H1 (cell line): ENCODE measurements around the gene RUNX1. TPM values are rescaled to one million over a fixed set of nuclear protein-coding genes. Genes with fewer than 3 reads are reported as not detected.

ENCODE experiments used
- CTCF ChIA-PET: fragments of 300-600 bp; sonication (Branson Sonifier 250); formaldehyde crosslinking; loops from one replicate; lab custom pipeline; 2021; ENCODE audit not compliant: partially characterized antibody; lab: Charles Lee
- POLR2A ChIA-PET: fragments of 300-600 bp; sonication (Branson Sonifier 250); formaldehyde crosslinking; loops from one replicate; lab custom pipeline; 2021; ENCODE audit warnings: inconsistent platforms; ENCODE audit not compliant: partially characterized antibody; lab: Charles Lee
- DNase-seq, 2 experiments: peaks; one replicate each; pipeline versions ENCODE4 v3.0.0 to v3.0.0-alpha.2; 2010 to 2022; ENCODE audit warnings: low spot score in 2 of 2, low read depth in 1 of 2, mixed read lengths in 1 of 2
- FAIRE-seq: peaks from 2 replicates; lab custom pipeline; 2011; peaks lifted over from hg19 to GRCh38; lab: Jason Lieb, UNC
- H2AFZ ChIP-seq: 2 replicates; pipeline ENCODE4 v1.8.1; 2012; ENCODE audit warnings: low read length, inconsistent platforms
- H2AK5ac ChIP-seq: 2 replicates; pipeline ENCODE4 v1.6.1; 2013; ENCODE audit warnings: low read depth, low read length
- H2BK120ac ChIP-seq: replicated peaks from 2 replicates; pipeline ENCODE3; 2013; ENCODE audit warnings: low read depth, low read length, inconsistent platforms
- H2BK12ac ChIP-seq: 2 replicates; pipeline ENCODE4 v1.6.1; 2013; ENCODE audit warnings: low read depth, low read length
- H2BK15ac ChIP-seq: 2 replicates; pipeline ENCODE4 v1.6.1; 2013; ENCODE audit warnings: low read length
- H2BK20ac ChIP-seq: 2 replicates; pipeline ENCODE4 v1.6.1; 2013; ENCODE audit warnings: low read length
- H2BK5ac ChIP-seq: 2 replicates; pipeline ENCODE4 v1.6.1; 2013; ENCODE audit warnings: low read depth, low read length
- H3K14ac ChIP-seq: 2 replicates; pipeline ENCODE4 v1.6.1; 2013; ENCODE audit warnings: inconsistent platforms; ENCODE audit not compliant: insufficient read length
- H3K18ac ChIP-seq: 2 replicates; pipeline ENCODE4 v1.6.1; 2013; ENCODE audit warnings: low read length; ENCODE audit errors: extremely low read depth
- H3K23ac ChIP-seq: 2 replicates; pipeline ENCODE4 v1.6.1; 2013; ENCODE audit warnings: inconsistent platforms; ENCODE audit not compliant: insufficient read length
- H3K23me2 ChIP-seq: 2 replicates; pipeline ENCODE4 v1.6.1; 2013; ENCODE audit warnings: low read depth, low read length
- H3K27ac ChIP-seq: 2 replicates; pipeline ENCODE4 v1.6.1; 2011; ENCODE audit warnings: low read depth, low read length, inconsistent platforms
- H3K27me3 ChIP-seq, 4 experiments: replicated peaks in 1 of 4; 1 replicate in 1 of 4; 2 replicates in 3 of 4; pipeline versions ENCODE4 v1.6.1 to v1.8.1; 2011 to 2013; ENCODE audit warnings: low read length in 3 of 4, mild to moderate bottlenecking in 3 of 4, inconsistent platforms in 2 of 4, mixed read lengths in 2 of 4, moderate library complexity in 1 of 4; ENCODE audit not compliant: control insufficient read depth in 3 of 4, insufficient read depth in 3 of 4; ENCODE audit errors: extremely low read depth in 1 of 4
- H3K36me3 ChIP-seq, 4 experiments: 2 replicates each; pipeline versions ENCODE4 v1.6.1 to v1.8.1; 2011 to 2013; ENCODE audit warnings: mild to moderate bottlenecking in 4 of 4, low read length in 3 of 4, moderate library complexity in 2 of 4, control low read depth in 1 of 4, inconsistent platforms in 1 of 4; ENCODE audit not compliant: insufficient read depth in 4 of 4, control insufficient read depth in 2 of 4
- H3K4ac ChIP-seq: replicated peaks from 2 replicates; pipeline ENCODE3; 2013; ENCODE audit warnings: low read length, low read depth, mixed read lengths, inconsistent platforms; ENCODE audit not compliant: insufficient read length
- H3K4me1 ChIP-seq, 4 experiments: replicated peaks in 1 of 4; 1 replicate in 1 of 4; 2 replicates in 3 of 4; pipeline versions ENCODE4 v1.6.1 to v1.8.1; 2011 to 2013; ENCODE audit warnings: low read length in 3 of 4, inconsistent platforms in 2 of 4, mixed read lengths in 1 of 4; ENCODE audit not compliant: insufficient read depth in 4 of 4, control insufficient read depth in 3 of 4
- H3K4me2 ChIP-seq, 2 experiments: 2 replicates each; pipeline versions ENCODE4 v1.6.1 to v1.8.1; 2011 to 2013; ENCODE audit warnings: low read depth in 2 of 2, low read length in 2 of 2, control low read depth in 1 of 2, inconsistent platforms in 1 of 2, mild to moderate bottlenecking in 1 of 2; ENCODE audit not compliant: insufficient read depth in 1 of 2
- H3K4me3 ChIP-seq, 4 experiments: fragments of 200-600, 300-600 bp in 1 of 4; sonication (generic), shearing (Covaris generic), sonication (Bioruptor Twin) in 1 of 4; 2 replicates each; pipeline versions ENCODE4 v1.5.1 to v1.8.1; 2011 to 2016; ENCODE audit warnings: low read length in 4 of 4, low read depth in 3 of 4, control low read depth in 2 of 4, inconsistent platforms in 2 of 4, mild to moderate bottlenecking in 2 of 4, mixed read lengths in 1 of 4, moderate library complexity in 1 of 4; ENCODE audit not compliant: insufficient read depth in 2 of 4; ENCODE audit errors: extremely low read depth in 1 of 4
- H3K56ac ChIP-seq: replicated peaks from 2 replicates; pipeline ENCODE3; 2013; ENCODE audit warnings: low read depth, mild to moderate bottlenecking, mixed read lengths, low read length, inconsistent platforms; ENCODE audit not compliant: insufficient read length
- H3K79me1 ChIP-seq: 2 replicates; pipeline ENCODE4 v1.6.1; 2013; ENCODE audit warnings: low read depth, low read length, control low read depth
- H3K79me2 ChIP-seq, 2 experiments: 2 replicates each; pipeline versions ENCODE4 v1.6.1 to v1.8.1; 2012 to 2013; ENCODE audit warnings: low read length in 2 of 2, mild to moderate bottlenecking in 2 of 2, inconsistent platforms in 1 of 2; ENCODE audit not compliant: insufficient read depth in 2 of 2, control insufficient read depth in 1 of 2
- H3K9ac ChIP-seq, 4 experiments: replicated peaks in 1 of 4; 1 replicate in 1 of 4; 2 replicates in 3 of 4; pipeline versions ENCODE4 v1.6.1 to v1.8.1; 2011 to 2013; ENCODE audit warnings: low read depth in 3 of 4, low read length in 3 of 4, control low read depth in 2 of 4, mild to moderate bottlenecking in 2 of 4, moderate library complexity in 2 of 4, inconsistent platforms in 1 of 4; ENCODE audit errors: extremely low read depth in 1 of 4
- H3K9me3 ChIP-seq, 2 experiments: 2 replicates each; pipeline versions ENCODE4 v1.6.1 to v1.8.1; 2012 to 2013; ENCODE audit warnings: mild to moderate bottlenecking in 2 of 2, moderate library complexity in 2 of 2, control low read depth in 1 of 2, inconsistent platforms in 1 of 2, low read depth in 1 of 2, low read length in 1 of 2, mixed read lengths in 1 of 2; ENCODE audit not compliant: insufficient read depth in 2 of 2
- H4K20me1 ChIP-seq, 2 experiments: replicated peaks in 1 of 2; 2 replicates each; pipeline versions ENCODE3 to v1.8.1; 2011 to 2013; ENCODE audit warnings: inconsistent platforms in 2 of 2, low read length in 2 of 2, mild to moderate bottlenecking in 1 of 2; ENCODE audit not compliant: insufficient read depth in 2 of 2, control insufficient read depth in 1 of 2
- H4K5ac ChIP-seq: 2 replicates; pipeline ENCODE4 v1.6.1; 2013; ENCODE audit warnings: low read length, low read depth, mixed read lengths, inconsistent platforms; ENCODE audit not compliant: insufficient read length
- H4K8ac ChIP-seq: 2 replicates; pipeline ENCODE4 v1.8.0; 2013; ENCODE audit warnings: mild to moderate bottlenecking, moderate library complexity, low read length, inconsistent platforms; ENCODE audit not compliant: insufficient read depth; ENCODE audit errors: extremely low read depth
- H4K91ac ChIP-seq: replicated peaks from 2 replicates; pipeline ENCODE3; 2013; ENCODE audit warnings: low read length, mixed read lengths, inconsistent platforms; ENCODE audit not compliant: insufficient read length
- CHD2 ChIP-seq: IDR thresholded peaks from 2 replicates; pipeline ENCODE4 v1.6.1; 2012; ENCODE audit warnings: low read length, improper control_type of control experiment
- CTBP2 ChIP-seq: IDR thresholded peaks from 2 replicates; pipeline ENCODE4 v1.7.0; 2011; ENCODE audit warnings: borderline replicate concordance, mild to moderate bottlenecking, moderate library complexity, mixed read lengths, low read length; ENCODE audit not compliant: insufficient read depth, insufficient read length
- KDM5A ChIP-seq: fragments of 200-600 bp; IDR thresholded peaks from 2 replicates; pipeline ENCODE4 v1.7.1; 2012; ENCODE audit warnings: mild to moderate bottlenecking, low read length, inconsistent platforms, mixed read lengths
- SIRT6 ChIP-seq: IDR thresholded peaks from one replicate; pipeline ENCODE4 v1.7.1; 2012; ENCODE audit warnings: low read length, inconsistent platforms
- SUZ12 ChIP-seq: fragments of 200-600 bp; sonication (generic); IDR thresholded peaks from 2 replicates; pipeline ENCODE4 v1.6.1; 2012; ENCODE audit warnings: mild to moderate bottlenecking, inconsistent platforms, low read length, moderate library complexity, mixed read lengths
- WGBS, 2 experiments: shearing (Covaris generic) in 1 of 2; methylation state at CpG; one replicate each; pipeline versions ENCODE4 v1.1.6 to v1.1.7; 2013 to 2015; ENCODE audit warnings: low lambda C conversion rate in 2 of 2, mixed read lengths in 2 of 2, inconsistent platforms in 1 of 2, low coverage in 1 of 2, missing lambda C conversion rate in 1 of 2; ENCODE audit not compliant: insufficient replicate concordance in 2 of 2, insufficient coverage in 1 of 2, insufficient read length in 1 of 2; ENCODE audit errors: extremely low coverage in 1 of 2, missing lambda C conversion rate in 1 of 2; 5-methylcytosine and 5-hydroxymethylcytosine counted together
- polyA plus RNA-seq, 7 experiments: library from polyadenylated mRNA; depleted of rRNA in 3 of 7; stranded (reverse) in 5 of 7; unstranded in 2 of 7; fragments of >200 nt in 5 of 7; fragments of 200-250 nt in 2 of 7; gene quantifications; 1 replicate in 5 of 7; 2 replicates in 1 of 7; 4 replicates in 1 of 7; pipeline versions ENCODE4 v1.2.1 to v1.2.3, GENCODE V29; 2011 to 2013; ENCODE audit warnings: missing spikeins in 2 of 7, mixed read lengths in 2 of 7
- total RNA-seq: library from RNA; stranded (reverse); fragmentation: NEBNext Ultra II Directional; extraction: Animal tissue kit (Norgen Biotek cat#: 25700); gene quantifications from 2 replicates; pipeline ENCODE4 v1.2.1, GENCODE V29; 2021
- TF ChIP-seq, protein P1 (sequence below): IDR thresholded peaks from 2 replicates; pipeline ENCODE4 v1.6.1; 2011; ENCODE audit warnings: low read length, improper control_type of control experiment
- TF ChIP-seq, protein P2 (sequence below): IDR thresholded peaks from 2 replicates; pipeline ENCODE4 v1.6.1; 2012; ENCODE audit warnings: inconsistent platforms

The RUNX1 gene
- total and polyA plus RNA-seq, 2 of the 8 experiments (the other 6 are each of a cell fraction or from before 2014, with no cell fraction given), result 0.20 to 0.60 TPM

- H4K8ac ChIP-seq, result no peak overlapping the region
- H2BK120ac ChIP-seq, result no peak overlapping the region
- ChIA-PET CTCF (interaction anchor here (1.6 kb wide), 1 partner anchor 26 kb away, joined by 4 read pairs; no protein-coding TSS in a partner anchor), POLR2A (no interaction called here)
- no peaks in the 10 kb centered on the region for H3K27me3 ChIP-seq
- DNase-seq, result peak in 1 of 2 experiments; percentile 3
- H2BK12ac ChIP-seq, result no peak overlapping the region
- no peak overlapping the region for H3K9ac ChIP-seq
- H3K79me1 ChIP-seq, result no peaks in the 10 kb centered on the region
- H3K4me2 ChIP-seq, result no peak overlapping the region
- no peak overlapping the region for H3K4ac ChIP-seq
- H3K23me2 ChIP-seq, result no peaks in the 10 kb centered on the region
- H4K5ac ChIP-seq, result no peak overlapping the region
- H3K18ac ChIP-seq, result no peak overlapping the region
- H3K9me3 ChIP-seq, result no peaks in the 10 kb centered on the region; a peak in 1 of 4 replicates
- no peaks in the 10 kb centered on the region for H3K36me3 ChIP-seq
- no peak overlapping the region for H3K27ac ChIP-seq
- no peak overlapping the region for H2BK15ac ChIP-seq
- no peak overlapping the region for H2AK5ac ChIP-seq
- H3K4me3 ChIP-seq, result no peak overlapping the region
- no peak overlapping the region for H2BK5ac ChIP-seq
- no peak for FAIRE-seq
- H3K23ac ChIP-seq, result no peak overlapping the region
- no peak overlapping the region for H3K56ac ChIP-seq
- 87% methylated on average over 6 of the region's 6 CpGs; no CpG with 5 or more reads in 1 of the 2 experiments for WGBS, 2 experiments
- no peak for TF ChIP-seq KDM5A
- TF ChIP-seq, protein P1, sequence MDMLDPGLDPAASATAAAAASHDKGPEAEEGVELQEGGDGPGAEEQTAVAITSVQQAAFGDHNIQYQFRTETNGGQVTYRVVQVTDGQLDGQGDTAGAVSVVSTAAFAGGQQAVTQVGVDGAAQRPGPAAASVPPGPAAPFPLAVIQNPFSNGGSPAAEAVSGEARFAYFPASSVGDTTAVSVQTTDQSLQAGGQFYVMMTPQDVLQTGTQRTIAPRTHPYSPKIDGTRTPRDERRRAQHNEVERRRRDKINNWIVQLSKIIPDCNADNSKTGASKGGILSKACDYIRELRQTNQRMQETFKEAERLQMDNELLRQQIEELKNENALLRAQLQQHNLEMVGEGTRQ, result no peak
- TF ChIP-seq SIRT6, result no peak
- TF ChIP-seq CTBP2, result no peak
- TF ChIP-seq, protein P2, sequence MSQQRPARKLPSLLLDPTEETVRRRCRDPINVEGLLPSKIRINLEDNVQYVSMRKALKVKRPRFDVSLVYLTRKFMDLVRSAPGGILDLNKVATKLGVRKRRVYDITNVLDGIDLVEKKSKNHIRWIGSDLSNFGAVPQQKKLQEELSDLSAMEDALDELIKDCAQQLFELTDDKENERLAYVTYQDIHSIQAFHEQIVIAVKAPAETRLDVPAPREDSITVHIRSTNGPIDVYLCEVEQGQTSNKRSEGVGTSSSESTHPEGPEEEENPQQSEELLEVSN, result no peak
- no peak for TF ChIP-seq SUZ12
- TF ChIP-seq CHD2, result no peak
- 0 out of 2 replicates have a peak overlapping the region, but pooled peaks have one; percentile 17 for H2AFZ ChIP-seq
- H3K4me1 ChIP-seq, result no peaks in the 10 kb centered on the region
- H4K91ac ChIP-seq, result no peak overlapping the region
- no peaks in the 10 kb centered on the region for H3K79me2 ChIP-seq
- no peaks in the 10 kb centered on the region for H4K20me1 ChIP-seq
- no peak overlapping the region for H3K14ac ChIP-seq
- no peak overlapping the region for H2BK20ac ChIP-seq
Observed at GRCh38 chr21:34771512-34772028, 277.5 kb downstream of the RUNX1 start.
